ENCODE results near the gene ARRDC3.

DNA sequence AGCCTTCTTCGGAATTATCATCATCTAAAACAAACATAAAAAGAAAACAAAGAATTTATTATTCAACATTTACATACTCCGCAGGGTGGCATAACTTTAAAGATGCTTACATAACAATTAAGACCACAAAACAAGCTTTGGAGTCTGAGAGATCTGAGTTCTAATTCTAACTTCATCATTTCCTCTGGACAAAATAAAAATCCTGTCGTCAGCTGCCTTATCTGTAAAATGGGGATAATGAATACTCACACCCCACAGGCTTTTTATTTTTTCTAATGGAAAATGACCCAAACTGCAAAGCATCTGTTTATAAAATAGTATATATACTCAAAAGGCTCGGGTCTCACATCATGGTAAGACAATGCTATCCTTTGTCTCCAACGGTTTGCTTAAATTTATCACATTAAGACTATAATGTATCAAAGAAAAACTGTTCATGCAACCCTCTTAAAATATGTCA is 4.3 kb downstream of the ARRDC3 start:
- TF ChIP-seq EZH2 (IDR thresholded peaks at IDR 0.05; ENCODE audit: low read depth, low read length, severe bottlenecking) (no peak), SRF (IDR thresholded peaks at IDR 0.05; ENCODE audit: low read depth, low read length) (no peak), CBX5 (IDR thresholded peaks at IDR 0.05; ENCODE audit: low read depth, low read length) (no peak), POLR2AphosphoS5 (IDR thresholded peaks at IDR 0.05; ENCODE audit: low read depth, low read length) (peak; percentile 62; the same call in 1 of the 2 replicates), RAD21 (IDR thresholded peaks at IDR 0.05 in 1 of 2, conservative IDR thresholded peaks at IDR 0.05 in 1 of 2; ENCODE audit: low read depth in 2 of 2, low read length in 2 of 2) (no peak), EP300 (IDR thresholded peaks at IDR 0.05; ENCODE audit: borderline replicate concordance in 1 of 2, low read depth in 2 of 2, low read length in 2 of 2) (no peak), RFX5 (IDR thresholded peaks at IDR 0.05; ENCODE audit: borderline replicate concordance, low read depth, low read length) (no peak), BCL11A (IDR thresholded peaks at IDR 0.05; ENCODE audit: low read depth in 2 of 2, low read length in 2 of 2) (no peak), POLR2A (IDR thresholded peaks at IDR 0.05; ENCODE audit: control extremely low read depth in 1 of 2, low read depth in 2 of 2, low read length in 2 of 2) (no peak; a peak in 1 of 3 replicates)
- TF ChIP-seq, protein P1, sequence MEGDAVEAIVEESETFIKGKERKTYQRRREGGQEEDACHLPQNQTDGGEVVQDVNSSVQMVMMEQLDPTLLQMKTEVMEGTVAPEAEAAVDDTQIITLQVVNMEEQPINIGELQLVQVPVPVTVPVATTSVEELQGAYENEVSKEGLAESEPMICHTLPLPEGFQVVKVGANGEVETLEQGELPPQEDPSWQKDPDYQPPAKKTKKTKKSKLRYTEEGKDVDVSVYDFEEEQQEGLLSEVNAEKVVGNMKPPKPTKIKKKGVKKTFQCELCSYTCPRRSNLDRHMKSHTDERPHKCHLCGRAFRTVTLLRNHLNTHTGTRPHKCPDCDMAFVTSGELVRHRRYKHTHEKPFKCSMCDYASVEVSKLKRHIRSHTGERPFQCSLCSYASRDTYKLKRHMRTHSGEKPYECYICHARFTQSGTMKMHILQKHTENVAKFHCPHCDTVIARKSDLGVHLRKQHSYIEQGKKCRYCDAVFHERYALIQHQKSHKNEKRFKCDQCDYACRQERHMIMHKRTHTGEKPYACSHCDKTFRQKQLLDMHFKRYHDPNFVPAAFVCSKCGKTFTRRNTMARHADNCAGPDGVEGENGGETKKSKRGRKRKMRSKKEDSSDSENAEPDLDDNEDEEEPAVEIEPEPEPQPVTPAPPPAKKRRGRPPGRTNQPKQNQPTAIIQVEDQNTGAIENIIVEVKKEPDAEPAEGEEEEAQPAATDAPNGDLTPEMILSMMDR (IDR thresholded peaks at IDR 0.05; ENCODE audit: control extremely low read depth in 1 of 3, insufficient read depth in 1 of 3, low read depth in 1 of 3, low read length in 3 of 3) = no peak
